GM21717 (cell line): ENCODE results near the gene KDM4C.

ENCODE experiments used
- ATAC-seq: cut with Tn5 transposase; IDR thresholded peaks from one replicate; pipeline ENCODE4 v1.9.1; 2021; ENCODE audit warnings: mild to moderate bottlenecking, moderate library complexity; ENCODE audit not compliant: unreplicated experiment

Gene KDM4C

DNA sequence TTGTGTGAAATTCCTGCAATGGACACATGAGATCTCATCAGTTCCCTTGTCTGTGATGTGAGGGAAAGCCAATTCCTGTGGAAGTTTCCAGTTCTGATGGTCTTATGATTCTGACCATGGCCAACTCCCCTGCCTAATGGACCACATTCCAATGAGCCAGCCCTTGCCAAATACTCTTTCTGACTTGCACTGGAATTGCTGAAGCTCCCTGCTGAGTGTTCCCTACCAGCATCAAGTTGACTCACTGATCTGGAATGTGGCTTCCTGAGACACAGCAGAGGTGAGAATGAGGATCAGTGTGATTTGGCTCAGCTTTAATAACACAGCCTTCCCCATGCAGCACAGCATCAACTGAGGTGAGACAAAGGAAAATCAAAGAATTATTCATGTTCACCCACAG, 427.8 kb downstream of the KDM4C start:
- no peak for ATAC-seq

DNA sequence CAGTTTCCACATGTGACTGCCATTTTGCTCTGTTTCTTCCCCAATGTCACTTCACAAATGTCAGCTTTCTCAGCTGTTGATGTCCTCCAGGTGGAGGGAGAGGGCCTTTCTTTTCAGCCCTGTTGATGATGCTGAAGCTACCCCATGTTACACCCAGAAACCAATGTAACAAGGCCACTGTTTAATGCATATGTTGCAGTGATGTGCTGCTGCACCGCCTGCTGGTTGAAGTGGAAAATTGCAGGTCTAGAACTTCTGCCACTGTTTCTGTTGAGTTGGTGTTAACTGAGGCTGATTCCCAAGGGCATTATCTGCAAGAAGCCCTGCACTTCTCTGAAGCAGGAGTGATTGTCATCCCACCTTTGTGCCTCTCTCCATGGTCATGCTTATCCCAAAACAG, 428.4 kb downstream of the KDM4C start:
- ATAC-seq: no peak

DNA sequence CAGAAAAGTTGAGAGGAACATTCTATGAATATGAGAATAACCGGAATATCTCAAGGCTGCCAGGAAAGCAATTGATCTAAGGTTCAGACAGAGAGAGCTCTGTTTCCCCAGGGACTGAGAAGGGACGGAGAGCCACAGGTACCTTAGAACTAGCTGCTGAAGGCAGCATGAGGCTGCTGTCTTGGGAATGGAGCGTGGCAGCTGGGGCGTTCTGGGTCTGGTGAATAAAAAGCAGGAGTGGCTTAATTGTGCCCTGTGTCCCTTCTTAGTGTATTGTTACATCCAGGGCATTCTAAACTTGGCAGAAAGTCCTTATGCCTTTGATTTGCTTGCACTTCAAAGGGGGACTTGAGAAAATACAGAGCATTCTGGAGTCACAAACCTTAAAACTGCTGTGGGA, 434.5 kb downstream of the KDM4C start:
- ATAC-seq: no peak

DNA sequence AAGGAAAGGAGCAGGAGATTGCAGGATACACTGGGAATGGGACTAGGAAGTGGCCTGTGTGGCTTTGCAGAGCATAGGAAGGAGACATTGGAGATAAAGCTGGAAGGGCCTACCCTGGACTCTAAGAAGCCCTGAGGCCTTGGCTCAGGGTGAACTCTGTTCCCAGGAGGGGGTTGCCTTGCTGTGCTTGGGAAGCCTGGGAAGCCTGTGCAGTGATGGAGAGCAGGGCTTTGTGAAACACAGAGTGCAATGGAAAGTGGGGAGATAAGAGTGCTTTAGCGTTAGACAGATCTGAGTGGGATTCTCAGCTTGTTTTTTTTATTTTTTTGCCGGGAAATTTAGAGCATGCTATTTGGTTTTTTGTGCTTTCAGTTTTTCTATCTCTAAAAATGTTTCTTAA, 437.8 kb downstream of the KDM4C start:
- ATAC-seq: no peak

DNA sequence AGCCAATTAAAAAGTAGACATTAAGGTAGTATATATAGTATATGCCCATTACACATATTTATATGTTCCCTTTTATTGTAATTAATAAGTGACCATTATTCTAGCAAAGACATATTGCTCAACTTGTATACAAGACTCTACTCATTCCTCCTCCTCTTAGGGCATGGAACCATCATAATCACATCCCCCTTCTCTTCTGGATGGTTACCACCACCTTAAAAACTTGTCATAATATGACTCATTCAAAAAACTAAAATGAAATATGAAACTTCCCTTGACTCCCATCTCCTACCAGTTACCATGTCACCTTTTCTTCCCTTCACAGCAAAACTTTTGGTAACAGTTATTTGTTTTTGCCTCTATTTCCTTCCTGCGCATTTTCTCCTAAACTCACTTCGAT, 438.7 kb downstream of the KDM4C start:
- ATAC-seq: no peak

DNA sequence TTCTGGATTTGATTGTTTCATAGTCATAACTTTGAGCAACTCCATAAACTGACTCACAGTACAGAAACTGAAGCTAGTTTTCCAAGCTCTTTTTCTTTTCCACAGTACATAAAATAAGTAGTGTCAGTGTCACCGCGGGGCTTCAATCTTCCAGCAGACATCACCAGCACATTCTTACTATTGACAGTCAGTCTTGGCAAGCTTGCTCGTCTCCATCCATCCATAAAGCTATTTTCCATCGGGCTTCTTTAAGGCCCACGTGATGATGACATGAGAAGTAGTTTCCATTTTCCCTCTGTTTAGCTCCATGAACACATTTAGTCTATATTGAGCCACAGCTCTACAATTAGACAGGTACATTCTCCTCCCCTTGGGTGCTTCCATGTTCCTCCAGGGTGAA, 443.4 kb downstream of the KDM4C start:
- no peak for ATAC-seq

DNA sequence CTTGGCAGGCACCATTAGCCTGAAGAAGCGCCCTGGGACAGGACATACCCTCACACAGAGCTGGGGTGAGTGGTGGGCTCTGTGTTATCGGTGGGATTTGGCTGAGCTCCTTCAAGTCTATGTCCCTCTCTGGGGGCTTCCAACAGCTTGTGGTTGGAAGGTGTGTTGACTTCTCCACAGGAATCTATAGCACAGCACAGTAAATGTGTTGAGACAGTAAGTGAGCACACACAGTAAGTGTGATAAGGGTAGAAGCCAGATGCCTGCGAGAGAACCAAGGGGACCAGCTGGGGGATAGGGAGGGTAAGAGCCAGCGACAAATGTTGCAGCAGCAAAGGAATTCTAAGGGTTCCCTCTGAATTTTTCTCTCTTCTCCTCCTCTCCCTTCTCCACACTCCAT, 448.0 kb downstream of the KDM4C start:
- no peak for ATAC-seq

DNA sequence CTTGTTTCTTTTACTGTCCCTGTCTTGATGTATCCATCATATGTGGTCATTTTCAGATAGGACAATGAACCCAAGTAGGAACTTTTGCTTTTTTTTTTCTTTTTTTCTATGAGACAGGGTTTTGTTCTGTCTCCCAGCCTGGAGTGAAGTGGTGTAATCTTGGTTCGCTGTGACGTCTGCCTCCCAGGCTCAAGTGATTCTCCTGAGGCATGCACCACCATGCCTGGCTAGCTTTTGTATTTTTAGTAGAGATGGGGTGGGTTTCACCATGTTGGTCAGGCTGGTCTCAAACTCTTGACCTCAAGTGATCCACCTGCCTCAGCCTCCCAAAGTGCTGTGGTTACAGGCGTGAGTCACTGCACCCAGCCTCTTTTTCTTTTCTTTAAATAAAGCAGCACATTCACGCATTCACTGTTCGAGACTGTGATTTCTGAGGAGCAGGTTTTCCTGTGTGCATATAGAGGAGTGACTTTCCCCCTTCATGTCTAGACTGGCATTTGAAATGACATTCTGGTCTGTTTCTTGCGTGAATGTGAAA, 448.5 kb downstream of the KDM4C start:
- ATAC-seq: no peak

DNA sequence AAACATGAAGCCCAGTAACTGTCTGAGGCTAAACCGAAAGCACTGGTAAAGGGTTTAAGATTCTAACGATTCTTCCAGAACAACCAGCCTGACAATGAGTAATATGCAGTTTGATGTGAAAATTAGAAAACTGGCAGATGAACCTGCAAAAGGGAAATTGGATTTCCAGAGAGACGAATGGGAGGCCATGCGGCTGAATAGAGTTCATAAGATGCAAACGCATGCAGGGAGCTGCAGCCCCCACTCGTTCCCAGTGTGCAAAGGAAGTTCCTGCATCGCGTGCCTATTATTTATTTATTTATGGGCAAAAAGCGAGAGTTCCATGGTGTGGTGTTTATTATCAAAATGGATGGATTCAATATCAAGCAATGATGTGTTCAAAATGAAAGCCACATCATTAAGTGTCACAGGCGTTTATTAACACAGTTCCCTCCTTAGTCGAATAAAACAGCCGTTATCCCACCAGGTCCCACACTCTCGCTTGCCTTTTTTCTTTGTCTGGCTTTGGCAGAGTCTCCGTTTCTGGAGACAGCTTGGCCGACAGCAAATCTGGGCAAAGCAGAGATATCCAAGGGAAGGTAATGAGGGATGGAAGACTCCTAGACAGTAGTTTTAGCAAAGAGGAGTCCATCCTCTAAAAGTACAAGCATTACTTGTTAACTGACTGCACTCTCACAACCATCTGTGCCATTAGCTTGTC, 451.4 kb downstream of the KDM4C start:
- ATAC-seq: no peak

DNA sequence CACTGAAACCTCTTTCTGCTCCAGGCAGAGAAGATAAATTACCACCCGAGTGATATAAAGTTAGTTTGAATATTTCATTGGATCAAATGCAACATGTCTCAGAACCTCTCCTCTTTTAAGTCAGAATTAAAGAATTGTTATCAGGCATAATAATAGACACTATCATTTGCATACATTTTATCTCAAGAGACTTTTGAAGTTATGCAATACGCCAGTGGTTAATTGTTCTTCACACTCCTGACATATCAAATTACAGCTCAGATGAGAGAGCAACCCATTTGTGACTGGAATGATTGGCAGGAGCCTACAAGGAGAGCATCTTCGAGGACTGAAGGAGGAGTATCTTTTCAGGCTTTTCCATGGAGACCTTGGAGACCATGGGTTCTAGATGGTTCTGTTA, 452.2 kb downstream of the KDM4C start:
- no peak for ATAC-seq

DNA sequence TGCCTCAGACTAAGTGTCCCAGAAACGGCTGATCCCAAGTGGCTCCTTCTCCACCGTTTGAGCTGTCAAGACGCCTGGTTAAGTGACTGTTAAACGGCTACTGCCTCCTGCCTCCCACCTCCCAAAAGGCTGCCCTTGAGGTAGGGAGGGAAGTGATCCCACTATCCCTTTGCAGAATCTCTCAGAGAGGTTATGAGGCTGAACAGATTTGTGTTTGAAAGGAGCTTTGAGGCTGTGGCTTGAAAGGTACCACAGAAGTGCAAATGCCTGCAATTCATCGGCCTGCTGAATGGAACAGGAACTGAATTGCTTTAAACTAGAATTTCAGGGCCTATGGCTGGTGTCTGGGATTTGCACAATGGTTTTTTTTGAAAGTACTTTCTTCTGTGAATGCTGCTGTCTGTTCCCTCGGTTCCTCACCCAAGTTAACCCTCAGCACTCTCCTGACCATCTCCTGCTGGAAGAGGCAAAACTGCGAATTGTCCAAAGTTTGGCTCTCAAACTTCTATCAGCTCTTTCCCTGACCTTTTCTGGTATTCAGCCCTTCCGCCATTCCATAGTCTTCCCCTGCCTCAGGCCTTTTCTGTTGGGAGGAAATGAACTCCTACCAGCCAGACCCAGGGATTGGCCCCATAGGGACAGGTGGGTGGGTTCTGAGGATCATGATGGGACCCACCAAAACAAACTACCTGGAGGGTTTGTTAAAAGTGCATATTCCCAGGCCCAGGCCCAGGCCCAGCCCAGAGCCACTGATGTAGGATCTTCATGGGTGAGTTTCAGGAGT, 453.3 kb downstream of the KDM4C start:
- ATAC-seq: no peak

DNA sequence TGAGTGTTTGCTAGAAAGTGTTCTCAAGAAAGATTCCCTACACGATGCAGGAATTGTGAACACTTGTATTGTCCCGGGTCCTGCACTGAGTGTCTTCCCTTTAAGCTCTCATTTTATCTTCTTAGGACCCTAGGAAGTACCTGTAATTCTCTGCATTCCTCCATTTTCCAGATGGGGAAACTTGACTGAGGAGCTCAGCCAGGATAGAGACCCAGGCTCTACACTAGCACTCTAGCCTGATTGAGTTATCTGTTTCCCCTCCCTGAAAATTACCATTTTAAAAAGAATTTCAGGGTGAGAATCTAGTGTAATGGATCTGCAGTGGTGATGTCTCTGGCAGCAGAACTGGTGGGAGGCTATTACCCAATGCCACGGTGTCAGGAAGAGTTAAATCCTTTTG, 453.9 kb downstream of the KDM4C start:
- ATAC-seq: no peak

DNA sequence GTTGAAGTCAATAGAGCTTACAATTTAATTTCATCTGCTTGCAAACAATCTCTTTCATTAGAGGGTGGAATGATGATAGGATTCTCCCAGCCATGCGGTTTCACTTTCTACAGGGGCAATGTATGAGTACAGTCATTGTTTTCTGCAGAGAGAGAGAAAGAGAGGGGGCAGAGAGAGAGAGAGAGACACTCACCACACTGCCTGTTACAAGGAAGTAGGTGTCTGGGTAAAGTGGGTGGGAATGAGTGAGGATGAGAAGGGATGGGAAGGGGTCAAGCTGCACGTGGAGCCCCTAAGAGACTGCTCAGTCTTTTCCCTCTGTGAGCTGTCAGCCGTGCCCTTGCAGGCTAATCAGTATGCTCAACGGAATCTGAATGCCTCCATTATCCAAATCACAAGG, 454.3 kb downstream of the KDM4C start:
- no peak for ATAC-seq

DNA sequence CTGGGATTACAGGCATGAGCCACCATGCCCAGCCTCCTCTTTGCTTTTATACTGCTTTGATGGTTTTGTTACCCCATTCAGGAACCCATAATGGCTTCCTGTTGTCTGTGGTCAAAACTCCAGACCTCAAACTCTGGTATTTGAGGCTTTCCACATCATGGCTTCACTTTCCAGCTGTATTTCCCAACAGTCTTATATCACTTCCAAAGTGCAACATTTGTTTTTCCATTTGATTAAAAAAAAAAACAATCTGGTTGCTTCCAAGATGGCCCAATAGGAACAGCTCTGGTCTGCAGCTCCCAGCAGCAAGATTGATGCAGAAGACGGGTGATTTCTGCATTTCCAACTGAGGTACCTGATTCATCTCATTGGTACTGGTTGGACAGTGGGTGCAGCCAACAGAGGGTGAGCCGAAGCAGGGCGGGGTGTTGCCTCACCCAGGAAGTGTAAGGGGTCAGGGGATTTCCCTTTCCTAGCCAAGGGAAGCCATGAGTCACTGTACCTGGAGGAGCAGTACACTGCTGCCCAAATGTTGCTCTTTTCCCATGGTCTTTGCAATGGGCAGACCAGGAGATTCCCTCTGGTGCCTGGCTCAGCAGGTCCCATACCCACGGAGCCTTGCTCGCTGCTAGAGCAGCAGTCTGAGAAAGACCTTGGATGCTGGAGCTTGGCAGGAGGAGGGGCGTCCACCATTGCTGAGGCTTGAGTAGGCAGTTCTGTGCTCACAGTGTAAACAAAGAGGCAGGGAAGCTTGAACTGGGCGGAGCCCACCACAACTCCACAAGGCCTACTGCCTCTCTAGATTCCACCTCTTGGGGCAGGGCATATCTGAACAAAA, 458.4 kb downstream of the KDM4C start:
- no peak for ATAC-seq

DNA sequence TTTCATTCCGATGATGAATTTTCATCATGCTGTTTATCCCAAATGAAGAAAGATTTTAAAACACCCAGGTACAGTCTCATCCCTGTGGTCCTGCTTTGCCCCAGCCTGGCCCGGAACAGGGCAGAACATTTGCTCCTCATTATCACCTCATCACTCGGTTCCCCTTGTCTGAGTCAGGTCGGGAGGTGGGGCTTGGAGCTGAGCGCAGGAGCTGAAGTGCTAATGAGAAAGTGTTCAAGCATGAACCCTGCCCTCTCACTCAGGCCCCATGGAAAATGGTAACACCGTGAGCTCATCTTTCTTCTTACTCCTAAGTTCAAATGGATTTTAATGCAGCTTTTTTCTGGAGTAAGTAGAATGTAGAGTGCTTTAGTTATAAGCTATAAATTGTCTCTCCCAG, 466.2 kb downstream of the KDM4C start:
- no peak for ATAC-seq
